ENCODE results near the gene HES6.

DNA sequence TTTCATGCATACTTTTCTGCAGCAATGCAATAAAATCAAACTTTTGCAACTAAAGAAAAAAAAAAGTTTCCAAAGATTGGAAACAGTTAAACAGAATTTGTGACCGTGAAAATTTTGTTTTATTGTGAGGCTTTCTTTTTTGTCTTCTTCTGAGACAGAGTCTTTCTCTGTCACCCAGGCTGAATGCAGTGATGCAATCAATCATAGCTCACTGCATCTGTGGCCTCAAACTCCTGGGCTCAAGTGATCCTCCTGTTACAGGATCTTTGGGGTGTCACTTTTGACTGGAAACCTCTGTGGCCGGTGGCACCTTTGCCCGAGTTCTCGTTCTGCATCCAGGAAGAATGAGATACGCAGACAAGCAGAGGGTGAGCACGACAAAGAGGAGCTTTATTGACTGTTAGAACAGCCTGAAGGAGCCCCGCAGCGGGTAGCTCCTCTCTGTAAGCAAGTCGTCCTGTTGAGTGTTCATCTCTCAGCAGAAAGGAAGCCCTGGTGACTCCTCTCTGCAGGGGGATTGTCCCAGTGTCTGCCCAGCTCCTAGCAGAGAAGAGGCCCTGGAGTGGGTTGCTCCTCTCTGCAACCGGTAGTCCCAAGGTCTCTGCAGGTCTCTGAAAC is 19.5 kb downstream of the HES6 start:
- TF ChIP-seq, protein P1, sequence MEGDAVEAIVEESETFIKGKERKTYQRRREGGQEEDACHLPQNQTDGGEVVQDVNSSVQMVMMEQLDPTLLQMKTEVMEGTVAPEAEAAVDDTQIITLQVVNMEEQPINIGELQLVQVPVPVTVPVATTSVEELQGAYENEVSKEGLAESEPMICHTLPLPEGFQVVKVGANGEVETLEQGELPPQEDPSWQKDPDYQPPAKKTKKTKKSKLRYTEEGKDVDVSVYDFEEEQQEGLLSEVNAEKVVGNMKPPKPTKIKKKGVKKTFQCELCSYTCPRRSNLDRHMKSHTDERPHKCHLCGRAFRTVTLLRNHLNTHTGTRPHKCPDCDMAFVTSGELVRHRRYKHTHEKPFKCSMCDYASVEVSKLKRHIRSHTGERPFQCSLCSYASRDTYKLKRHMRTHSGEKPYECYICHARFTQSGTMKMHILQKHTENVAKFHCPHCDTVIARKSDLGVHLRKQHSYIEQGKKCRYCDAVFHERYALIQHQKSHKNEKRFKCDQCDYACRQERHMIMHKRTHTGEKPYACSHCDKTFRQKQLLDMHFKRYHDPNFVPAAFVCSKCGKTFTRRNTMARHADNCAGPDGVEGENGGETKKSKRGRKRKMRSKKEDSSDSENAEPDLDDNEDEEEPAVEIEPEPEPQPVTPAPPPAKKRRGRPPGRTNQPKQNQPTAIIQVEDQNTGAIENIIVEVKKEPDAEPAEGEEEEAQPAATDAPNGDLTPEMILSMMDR (IDR thresholded peaks at IDR 0.05): no peak
- TF ChIP-seq POLR2A (IDR thresholded peaks at IDR 0.05): no peak
- TF ChIP-seq EP300 (IDR thresholded peaks at IDR 0.05): no peak

Measured in gastroesophageal sphincter (tissue), 3 donors.